Stimulated activated CD8-positive, alpha-beta memory T cell treated with anti-CD3 and anti-CD28 coated beads, Interleukin-2, amount 100 ng/mL, for 48 hours (primary cell): ENCODE measurements around the gene SORBS2.

Experiments
- DNase-seq, 2 donors: peaks; one replicate each; pipeline ENCODE4 v3.0.0-alpha.2; 2020; ENCODE audit warnings: low read depth in 2 of 2

Gene SORBS2

DNA sequence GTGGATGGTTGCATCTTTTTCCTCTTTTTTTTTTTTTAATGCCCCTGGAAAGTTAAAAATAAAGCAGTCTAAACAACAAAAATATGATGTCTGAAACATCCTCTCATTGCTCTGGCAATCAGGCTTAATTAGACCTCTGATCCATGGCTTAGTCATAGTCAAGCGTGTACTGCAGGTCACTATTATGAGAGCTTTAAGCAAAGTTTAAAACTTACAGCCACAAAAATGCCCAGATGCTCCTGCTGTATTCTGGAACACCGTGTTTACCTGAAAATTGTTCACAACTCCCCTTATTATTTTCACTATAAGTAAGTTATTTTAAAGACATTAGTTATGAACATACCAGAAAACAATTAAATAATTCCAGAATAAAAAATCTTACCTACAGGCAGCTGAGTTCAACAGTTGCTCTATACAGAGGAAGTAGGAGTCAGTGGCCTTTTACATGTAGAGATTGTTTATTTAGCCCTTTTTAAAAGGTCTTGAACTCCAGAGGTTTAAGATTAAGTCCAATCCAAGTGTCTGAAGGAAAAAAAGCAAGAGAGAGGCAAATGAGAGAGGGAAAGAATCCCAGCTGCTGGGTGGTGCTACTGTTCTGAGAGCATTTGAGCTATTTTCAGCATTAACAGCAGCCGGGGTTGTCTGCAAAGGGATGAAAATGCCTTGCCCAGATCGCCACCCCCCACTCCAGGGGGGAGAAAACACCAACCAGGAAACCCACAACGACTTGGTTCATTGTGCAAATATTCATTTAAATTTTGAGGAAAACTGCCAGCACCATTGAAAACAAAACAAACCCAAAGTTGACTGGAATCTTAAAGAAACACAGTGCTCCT, 36.9 kb downstream of the SORBS2 start:
- no peak for DNase-seq

DNA sequence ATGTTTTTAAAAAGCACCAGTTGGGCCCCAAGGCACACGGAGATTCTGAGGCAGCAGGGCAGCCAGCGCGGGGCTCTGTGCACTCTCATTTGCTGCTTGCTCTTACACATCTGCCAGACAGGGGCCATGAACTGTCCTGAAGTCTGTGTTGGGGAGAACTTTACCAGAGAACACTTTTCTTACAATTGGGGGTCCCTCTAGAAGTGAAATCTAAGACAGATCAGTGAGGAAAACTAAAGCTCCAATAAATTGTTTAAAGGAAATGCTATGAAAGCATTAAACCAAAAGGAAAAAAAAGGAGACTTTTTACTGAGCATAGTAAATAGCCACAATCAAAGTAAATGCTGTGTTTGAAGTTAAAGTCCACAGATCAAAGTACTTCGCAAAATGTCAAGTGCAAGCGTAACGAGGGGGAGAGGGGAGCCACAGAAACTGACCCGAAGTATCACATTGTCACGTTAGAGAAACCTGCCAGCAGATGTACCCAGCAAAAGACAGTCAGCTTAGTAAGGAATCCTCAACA, 37.8 kb downstream of the SORBS2 start:
- DNase-seq = no peak

DNA sequence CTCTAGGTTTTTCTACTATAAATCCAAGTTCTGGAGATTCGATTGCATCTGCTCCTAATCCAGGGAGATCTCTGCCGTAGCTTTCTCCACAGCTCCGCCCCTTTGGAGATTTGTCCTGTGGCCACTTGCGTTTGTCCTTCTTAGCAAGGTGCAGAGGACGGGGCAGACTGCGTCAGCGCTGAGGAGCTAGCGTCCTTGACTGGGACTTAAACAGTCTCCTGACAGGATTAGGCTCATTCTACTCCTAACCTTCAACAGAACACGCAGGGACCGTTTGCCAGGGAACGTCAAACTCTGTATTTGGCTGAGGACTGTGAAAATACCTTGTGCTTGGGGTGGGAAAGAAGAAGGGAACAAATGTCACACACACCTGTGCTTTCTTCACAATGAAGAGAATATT, 38.6 kb downstream of the SORBS2 start:
- no peak for DNase-seq

DNA sequence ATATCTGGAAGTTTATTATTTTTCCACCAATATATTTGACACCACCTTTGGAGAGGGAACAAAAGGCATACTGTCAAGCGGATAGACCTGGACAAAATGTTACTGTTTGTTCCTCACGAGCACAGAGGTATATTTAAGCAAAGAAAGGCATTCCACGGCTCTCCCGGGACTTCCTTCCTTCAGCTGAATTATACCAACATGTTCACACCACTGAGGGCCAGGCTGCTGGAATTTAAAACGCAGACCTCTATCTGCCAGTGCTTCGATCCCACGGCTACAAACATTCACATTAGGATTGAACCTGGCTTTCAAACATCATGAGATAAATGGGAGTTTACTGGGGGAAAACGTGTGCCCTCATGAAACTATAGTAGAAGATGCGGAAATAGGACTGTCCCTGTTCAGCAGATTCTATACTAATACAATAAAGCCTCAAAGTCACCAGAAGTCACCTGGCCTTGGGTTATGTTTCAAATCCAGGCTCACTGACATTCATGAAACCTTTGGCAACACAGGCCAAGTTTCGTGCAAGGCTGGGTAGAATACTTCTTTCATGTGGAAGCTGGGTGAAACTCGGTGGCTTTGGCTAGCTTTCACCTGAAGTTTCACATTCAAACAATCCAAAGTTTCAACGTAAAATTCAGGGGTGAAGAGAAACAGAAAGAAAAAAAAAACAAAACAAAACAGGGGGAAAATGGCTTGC, 39.5 kb downstream of the SORBS2 start:
- no peak for DNase-seq

DNA sequence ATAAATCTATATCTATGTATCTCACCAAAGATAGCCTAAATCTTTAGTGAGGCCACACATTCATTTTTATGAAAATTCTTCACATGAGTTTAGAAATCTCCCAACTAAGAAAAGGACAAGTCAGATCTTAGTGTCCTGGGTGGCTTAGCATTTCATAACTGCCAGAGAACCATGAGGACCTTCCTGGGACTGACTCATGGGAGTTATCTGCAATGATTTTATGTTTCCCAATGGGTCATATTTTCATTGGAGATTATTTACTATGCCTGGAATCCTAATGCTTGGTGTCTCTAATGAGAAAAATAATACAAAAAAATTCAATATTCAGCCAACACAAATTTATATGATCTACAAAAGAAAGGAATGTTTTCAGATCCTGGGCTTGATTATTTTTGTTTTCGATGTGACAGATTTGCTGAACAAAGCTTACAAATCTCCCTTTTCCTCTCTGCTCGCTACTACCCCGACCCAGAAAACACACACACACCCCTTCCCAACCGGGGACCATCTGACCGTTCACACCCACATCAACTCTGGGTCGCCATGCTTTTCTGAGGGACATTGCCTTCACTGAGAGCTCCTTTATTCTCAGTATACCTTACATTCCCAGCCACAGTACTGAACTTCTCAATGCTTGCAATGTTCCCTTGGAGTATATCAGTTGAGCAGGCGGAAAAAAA, 40.1 kb downstream of the SORBS2 start:
- DNase-seq = no peak

DNA sequence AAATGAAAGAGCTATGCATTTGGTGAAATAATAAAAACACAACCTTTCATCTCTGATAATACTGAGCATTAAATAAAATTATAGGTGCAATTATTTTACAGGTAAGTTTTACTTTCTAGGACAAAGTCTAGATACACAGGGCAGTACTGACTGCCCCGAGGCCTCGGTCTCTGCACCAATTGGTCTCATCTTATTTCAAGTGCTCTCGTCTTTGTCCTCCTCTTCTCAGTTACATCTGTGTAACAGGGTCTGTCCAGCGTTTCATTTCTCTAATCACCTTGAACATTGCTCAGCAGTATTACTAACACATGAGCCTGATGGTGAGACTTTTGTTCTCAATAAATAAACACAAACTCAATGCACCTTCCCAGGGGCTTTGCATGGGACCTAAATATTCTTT, 44.5 kb downstream of the SORBS2 start:
- no peak for DNase-seq

DNA sequence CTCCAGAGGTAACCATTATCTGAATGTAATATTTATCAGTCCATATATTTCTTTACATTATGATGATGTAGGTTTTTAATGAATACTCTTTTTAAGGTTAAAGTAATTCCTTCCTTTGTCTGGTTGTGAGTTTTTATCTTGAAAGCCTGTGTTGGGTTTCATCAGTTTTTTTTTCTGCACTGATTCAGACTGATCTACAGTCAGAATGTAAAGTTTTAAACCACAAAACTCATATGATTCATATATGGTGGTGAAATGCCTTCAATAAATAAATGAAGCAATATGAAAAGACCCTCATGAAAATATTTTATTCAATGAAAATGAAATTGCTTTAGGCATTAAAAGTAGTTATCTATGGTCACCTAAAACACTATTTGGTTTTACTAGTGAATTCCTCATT, 47.1 kb downstream of the SORBS2 start:
- no peak for DNase-seq

DNA sequence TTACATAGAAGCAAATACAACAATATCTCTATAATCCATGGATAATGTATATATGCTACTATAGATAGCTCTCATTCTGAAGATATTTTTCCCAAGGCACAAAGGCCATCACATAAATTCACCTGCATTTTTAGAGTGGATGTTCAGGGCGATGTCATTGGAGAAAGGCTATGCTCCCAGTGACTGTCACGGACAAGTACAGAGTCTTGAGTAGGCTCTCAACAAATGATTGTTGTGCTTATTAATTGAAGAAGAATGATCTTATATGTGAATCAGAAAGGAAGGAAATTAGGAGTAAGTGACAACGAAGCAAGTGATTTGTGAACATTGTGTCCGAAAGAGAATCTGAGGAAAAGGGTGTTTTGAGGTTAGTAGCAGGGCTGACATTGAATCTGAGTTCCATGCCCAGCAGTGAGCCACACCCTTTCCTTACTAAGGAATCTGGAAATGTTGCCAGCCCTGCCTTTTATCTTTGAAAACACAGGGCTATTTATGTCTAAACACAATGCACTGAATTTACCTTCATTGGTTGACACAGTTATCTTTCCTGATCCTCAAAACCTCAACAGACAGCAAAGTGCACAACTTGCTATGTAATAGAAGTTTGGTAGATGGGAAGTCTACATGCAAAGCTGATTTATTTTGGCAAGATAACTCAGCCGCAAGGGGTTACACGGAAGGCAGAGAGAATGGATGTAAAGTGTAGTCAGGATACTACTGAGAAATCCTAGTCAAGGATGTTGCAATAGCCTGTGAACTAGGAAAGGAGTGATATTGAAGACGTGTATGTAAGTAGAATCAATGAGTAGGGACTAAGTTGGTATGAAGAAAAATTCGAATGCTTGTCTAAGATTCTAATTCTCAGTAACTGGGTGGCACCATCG, 50.4 kb downstream of the SORBS2 start:
- DNase-seq = no peak

GRCh38 chr4:185758807-185759206, 53.2 kb downstream of the SORBS2 start:
- no peak for DNase-seq

DNA sequence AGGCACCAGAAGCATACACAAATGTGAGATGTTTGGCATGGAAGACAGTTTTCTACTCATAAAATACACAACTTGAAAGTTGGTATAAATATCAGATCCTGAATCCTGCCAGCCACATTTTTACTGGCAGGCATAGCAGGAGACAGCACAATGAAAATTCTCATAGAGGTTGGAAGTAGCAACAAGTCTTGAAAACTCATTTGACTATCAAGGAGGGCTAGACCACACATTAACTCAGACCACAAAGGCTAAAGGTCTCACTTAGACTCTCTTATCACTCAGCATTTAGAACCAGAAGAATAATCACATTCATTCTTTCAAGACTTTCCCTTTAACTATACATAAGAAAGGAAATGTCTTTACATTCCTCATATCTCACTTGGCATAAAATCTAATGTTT, 56.5 kb downstream of the SORBS2 start:
- no peak for DNase-seq

- DNase-seq = no peak
These were observed 57.0 kb downstream of the SORBS2 start for GRCh38 chr4:185754961-185755360.

GRCh38 chr4:185752872-185753271, 59.1 kb downstream of the SORBS2 start:
- no peak for DNase-seq

GRCh38 chr4:185749858-185750257, 62.1 kb downstream of the SORBS2 start:
- no peak for DNase-seq

GRCh38 chr4:185748901-185749390, 63.0 kb downstream of the SORBS2 start:
- DNase-seq = no peak

DNA sequence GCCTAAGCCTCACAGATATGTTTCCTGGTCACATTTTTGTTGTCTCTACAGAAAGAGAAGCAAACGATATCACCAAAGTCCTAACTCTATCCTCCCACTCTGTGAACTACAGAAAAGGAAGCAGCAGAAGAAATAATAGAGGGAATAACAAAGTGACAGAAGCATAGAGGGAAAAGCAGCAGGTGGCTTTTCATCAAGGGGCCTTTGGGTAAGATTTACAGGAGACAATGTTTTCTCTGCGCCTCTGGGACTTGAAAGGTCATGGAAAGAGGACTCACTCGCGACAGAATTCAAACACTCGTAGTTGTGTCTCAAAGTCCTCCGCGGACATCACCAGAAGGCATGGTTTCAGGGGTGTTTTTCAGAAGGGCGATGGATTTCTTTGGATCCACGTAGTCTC, 66.1 kb downstream of the SORBS2 start:
- DNase-seq = no peak

GRCh38 chr4:185744946-185745345, 67.0 kb downstream of the SORBS2 start:
- DNase-seq = no peak

- DNase-seq = no peak
These were observed 67.5 kb downstream of the SORBS2 start for GRCh38 chr4:185744488-185744862.

GRCh38 chr4:185743722-185744487, 68.1 kb downstream of the SORBS2 start:
- no peak for DNase-seq

- DNase-seq = no peak
These were observed 69.2 kb downstream of the SORBS2 start for GRCh38 chr4:185742766-185743165.

- DNase-seq = no peak
These were observed 70.2 kb downstream of the SORBS2 start for GRCh38 chr4:185741795-185742194.

DNA sequence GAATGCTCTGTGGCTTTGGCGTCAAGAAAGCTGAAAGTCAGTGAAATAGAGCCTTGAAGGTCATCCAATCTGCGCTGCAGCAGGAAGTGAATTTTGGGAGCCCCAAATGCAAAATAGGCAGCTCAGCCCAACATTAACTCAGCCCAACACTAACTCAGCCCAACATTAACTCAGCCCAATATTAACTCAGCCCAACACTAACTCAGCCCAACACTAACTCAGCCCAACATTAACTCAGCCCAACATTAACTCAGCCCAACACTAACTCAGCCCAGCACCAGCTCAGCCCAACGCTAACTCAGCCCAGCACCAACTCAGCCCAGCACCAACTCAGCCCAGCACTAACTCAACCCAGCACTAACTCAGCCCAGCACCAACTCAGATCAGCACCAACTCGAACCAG, 71.5 kb downstream of the SORBS2 start:
- DNase-seq = no peak
